Lower leg skin (tissue), 4 donors: ENCODE results near the gene ZNF135. TPM values are rescaled to one million over a fixed set of nuclear protein-coding genes. Genes with fewer than 3 reads are reported as not detected.
A peak's percentile ranks its signal among the peaks of the same experiment; 100 is the strongest.

Source experiments
- DNase-seq, 2 donors: peaks; one replicate each; pipeline ENCODE4 v3.0.0-alpha.2; 2019; ENCODE audit warnings: low spot score in 2 of 2
- H3K4me3 ChIP-seq: fragments of 200-600 bp; sonication (generic); 2 replicates; pipeline ENCODE4 v1.5.1; 2017; ENCODE audit warnings: mild to moderate bottlenecking, low read depth; ENCODE audit not compliant: poor library complexity, severe bottlenecking
- CTCF ChIP-seq, 3 donors: fragments of 450-650 bp; IDR thresholded peaks; one replicate each; pipeline ENCODE4 v1.5.1; 2016; ENCODE audit warnings: antibody characterized with exemption in 3 of 3, mild to moderate bottlenecking in 3 of 3, moderate library complexity in 2 of 3
- POLR2A ChIP-seq, 2 donors: fragments of 450-650 bp; IDR thresholded peaks; one replicate each; pipeline ENCODE4 v1.6.1; 2016 to 2017; ENCODE audit warnings: antibody characterized with exemption in 2 of 2, mild to moderate bottlenecking in 1 of 2, moderate library complexity in 1 of 2
- WGBS, 2 donors: methylation state at CpG; one replicate each; pipeline ENCODE4 v1.1.5; 2018; 5-methylcytosine and 5-hydroxymethylcytosine counted together
- intact Hi-C: fragments of 100-400 bp; cut with DNase I; formaldehyde crosslinking; loops from one replicate; pipeline ENCODE4 v1.15.0; 2023; ENCODE audit warnings: low total_unique reads
- total RNA-seq, 4 donors: library from RNA; depleted of rRNA; stranded (reverse); fragments of >200 nt; gene quantifications; one replicate each; pipeline ENCODE4 v1.1.0, GENCODE V29; 2016

ZNF135 gene
- total RNA-seq, result 1 to 10 TPM; 4.8 to 5.9 (median 5.5) TPM

GRCh38 chr19:58059003-58059670 lies at the start of gene ZNF135:
Gene ZNF135 (plus strand): TSS chr19:58059282. CDS start chr19:58060003, 721 bp downstream.
- 1 to 2% methylated on average over 33 to 53 of the region's 62 CpGs for WGBS, 2 donors
- no peak for TF ChIP-seq POLR2A (IDR thresholded peaks at IDR 0.05)
- TF ChIP-seq CTCF (IDR thresholded peaks at IDR 0.05), result no peak
- DNase-seq, result peak; percentile 74 to 94
- intact Hi-C loops, result no loop called here
- H3K4me3 ChIP-seq, result peak within 1 kb of the TSS; percentile 41

GRCh38 chr19:58009301-58009665 lies 49.8 kb upstream of the ZNF135 start:
- intact Hi-C loops, result no loop called here
- WGBS, 2 donors, result 1 to 2% methylated on average over 16 to 20 of the region's 21 CpGs
- DNase-seq, result no peak
- no peak overlapping the region for H3K4me3 ChIP-seq
- TF ChIP-seq POLR2A (IDR thresholded peaks at IDR 0.05) (no peak), CTCF (IDR thresholded peaks at IDR 0.05) (no peak)

GRCh38 chr19:58009666-58010301 lies 49.3 kb upstream of the ZNF135 start:
- peak; percentile 76 to 93 for DNase-seq
- H3K4me3 ChIP-seq, result peak overlapping the region; percentile 33
- 1 to 10% methylated on average over 16 to 37 of the region's 41 CpGs for WGBS, 2 donors
- TF ChIP-seq CTCF (IDR thresholded peaks at IDR 0.05) (no peak), POLR2A (IDR thresholded peaks at IDR 0.05) (no peak)
- intact Hi-C loops, result no loop called here

DNA sequence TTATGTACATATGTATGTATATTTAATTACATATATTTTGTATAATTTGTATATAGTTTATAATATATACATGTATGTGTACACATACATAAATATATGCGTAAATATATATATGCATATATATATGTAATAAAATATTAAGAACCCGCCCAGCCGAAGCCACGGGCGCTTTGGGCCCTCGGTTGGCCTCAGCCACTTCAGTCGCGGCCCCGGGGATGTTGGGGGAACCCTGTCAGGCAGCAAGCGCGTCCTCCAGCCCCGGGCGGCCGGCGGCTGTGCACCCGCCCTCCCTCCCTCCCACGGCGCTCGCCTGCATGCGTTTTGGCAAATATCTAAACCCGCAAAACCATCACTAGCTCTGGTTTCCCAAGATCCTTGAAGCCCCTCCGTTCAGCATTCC lies 48.6 kb upstream of the ZNF135 start:
- H3K4me3 ChIP-seq, result no peak overlapping the region
- no peak for DNase-seq
- 29 to 75% methylated on average over 22 of the region's 22 CpGs for WGBS, 2 donors
- intact Hi-C loops, result no loop called here
- TF ChIP-seq CTCF (IDR thresholded peaks at IDR 0.05) (no peak), POLR2A (IDR thresholded peaks at IDR 0.05) (no peak)

DNA sequence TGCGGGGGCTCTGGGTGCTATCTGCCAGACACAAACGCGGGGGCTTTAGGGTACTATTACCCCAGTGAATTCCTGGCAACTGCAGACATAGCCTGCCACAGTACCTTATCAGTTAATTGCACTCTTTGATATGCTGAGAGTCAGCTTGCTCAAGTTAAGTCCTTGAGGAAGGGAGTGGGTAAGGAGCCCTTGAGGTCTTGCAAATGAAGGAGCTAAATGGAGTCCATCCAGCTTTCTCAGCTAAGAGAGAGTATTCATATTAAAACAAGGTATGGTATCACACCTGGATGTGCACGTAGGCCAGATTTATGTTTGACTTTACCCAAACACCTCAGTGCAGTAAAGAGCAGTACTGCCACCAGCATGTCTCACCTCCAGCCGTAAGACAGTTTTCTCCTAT lies 44.9 kb upstream of the ZNF135 start:
- no peak for DNase-seq
- intact Hi-C loops, result no loop called here
- no peak overlapping the region for H3K4me3 ChIP-seq
- 41 to 47% methylated on average over 5 of the region's 5 CpGs for WGBS, 2 donors
- TF ChIP-seq POLR2A (IDR thresholded peaks at IDR 0.05), result no peak
- no peak for TF ChIP-seq CTCF (IDR thresholded peaks at IDR 0.05)
